K562 (cell line): ENCODE results near the gene SLC7A9. TPM values are rescaled to one million over a fixed set of nuclear protein-coding genes. Genes with fewer than 3 reads are reported as not detected.

Source experiments
- ATAC-seq: fragments of 200-7000 bp; cut with Tn5 transposase; 3 replicates; pipeline ENCODE4 v1.9.1; 2020; ENCODE audit warnings: moderate library complexity
- BruUV-seq: library from RNA; stranded (reverse); fragments of 400-500 nt; replicated peaks from 2 replicates; lab custom pipeline; 2021; lab: Mats Ljungman, UMichigan
- CTCF ChIA-PET: fragments of 300-600 bp; formaldehyde crosslinking; extraction: SDS; loops from one replicate; lab custom pipeline; 2021; ENCODE audit warnings: low intra/inter-chr PET ratio; lab: Yijun Ruan, JAX
- POLR2A ChIA-PET: fragments of 300-600, 350-650 bp; sonication (Branson Sonifier 250); formaldehyde crosslinking; extraction: SDS; loops from one replicate; lab custom pipeline; 2021; ENCODE audit warnings: antibody characterized with exemption, inconsistent platforms; lab: Yijun Ruan, JAX
- DNase-seq, 4 experiments: peaks; one replicate each; pipeline versions ENCODE4 v3.0.0 to v3.0.0-alpha.2; 2011 to 2018; ENCODE audit warnings: low spot score in 3 of 4, mixed read lengths in 3 of 4; ENCODE audit errors: extremely low read depth in 1 of 4
- FAIRE-seq: peaks from 2 replicates; lab custom pipeline; 2011; peaks lifted over from hg19 to GRCh38; lab: Jason Lieb, UNC
- H2AFZ ChIP-seq: 2 replicates; pipeline ENCODE4 v1.6.0; 2011; ENCODE audit warnings: low read depth, low read length, control low read depth, inconsistent platforms
- H3K27ac ChIP-seq: fragments of 200-600 bp; 3 replicates; pipeline ENCODE4 v1.8.0; 2011; ENCODE audit warnings: low read depth, mild to moderate bottlenecking, control low read depth, inconsistent platforms, low read length, moderate library complexity, mixed read lengths; ENCODE audit errors: extremely low read depth
- H3K27me3 ChIP-seq, 2 experiments: fragments of 300-600 bp in 1 of 2; 2 replicates in 1 of 2; 3 replicates in 1 of 2; pipeline versions ENCODE4 v1.6.0 to v1.8.0; 2011; ENCODE audit warnings: inconsistent platforms in 2 of 2, low read length in 2 of 2, mild to moderate bottlenecking in 1 of 2, mixed read lengths in 1 of 2, moderate library complexity in 1 of 2; ENCODE audit not compliant: control insufficient read depth in 2 of 2, insufficient read depth in 2 of 2
- H3K36me3 ChIP-seq: fragments of 300-600 bp; 3 replicates; pipeline ENCODE4 v1.8.0; 2011; ENCODE audit warnings: mild to moderate bottlenecking, low read length, inconsistent platforms; ENCODE audit not compliant: control insufficient read depth, insufficient read depth
- H3K4me1 ChIP-seq, 2 experiments: fragments of 200-600 bp in 1 of 2; replicated peaks in 1 of 2; 2 replicates in 1 of 2; 3 replicates in 1 of 2; pipeline versions ENCODE4 v1.5.1 to v1.8.0; 2011; ENCODE audit warnings: inconsistent platforms in 2 of 2, low read length in 2 of 2, mild to moderate bottlenecking in 1 of 2, mixed read lengths in 1 of 2, moderate library complexity in 1 of 2; ENCODE audit not compliant: control insufficient read depth in 2 of 2, insufficient read depth in 2 of 2
- H3K4me2 ChIP-seq: 2 replicates; pipeline ENCODE4 v1.6.1; 2011; ENCODE audit warnings: low read length, control low read depth, inconsistent platforms, mixed read lengths; ENCODE audit not compliant: insufficient read depth
- H3K4me3 ChIP-seq: fragments of 200-600 bp; sonication (generic), shearing (Covaris generic); 2 replicates; pipeline ENCODE4 v1.5.1; 2016; ENCODE audit warnings: control low read depth, inconsistent platforms
- H3K79me2 ChIP-seq: fragments of 200-600 bp; 3 replicates; pipeline ENCODE4 v1.8.0; 2011; ENCODE audit warnings: low read length, inconsistent platforms; ENCODE audit not compliant: control insufficient read depth, insufficient read depth
- H3K9ac ChIP-seq, 2 experiments: 2 replicates each; pipeline versions ENCODE4 v1.6.0 to v1.6.1; 2011; ENCODE audit warnings: low read depth in 2 of 2, low read length in 2 of 2, control low read depth in 1 of 2, inconsistent platforms in 1 of 2, mild to moderate bottlenecking in 1 of 2, mixed read lengths in 1 of 2; ENCODE audit not compliant: insufficient read depth in 1 of 2
- H3K9me1 ChIP-seq: one replicate; pipeline ENCODE4 v1.6.0; 2011; ENCODE audit warnings: inconsistent platforms, mild to moderate bottlenecking, low read length, moderate library complexity; ENCODE audit not compliant: control insufficient read depth, insufficient read depth
- H3K9me3 ChIP-seq: replicated peaks from 2 replicates; pipeline ENCODE4 v1.5.1; 2011; ENCODE audit warnings: low read depth, low read length, inconsistent platforms; ENCODE audit not compliant: control insufficient read depth, insufficient read depth
- H4K20me1 ChIP-seq: replicated peaks from 2 replicates; pipeline ENCODE4 v1.6.1; 2011; ENCODE audit warnings: low read length, inconsistent platforms, mixed read lengths; ENCODE audit not compliant: control insufficient read depth, insufficient read depth
- HNRNPUL1 ChIP-seq: fragments of 200-400 bp; formaldehyde crosslinking; IDR thresholded peaks from 2 replicates; pipeline ENCODE4 v1.6.1; 2017; ENCODE audit warnings: low read length
- PCBP1 ChIP-seq: fragments of 200-400 bp; formaldehyde crosslinking; IDR thresholded peaks from 2 replicates; pipeline ENCODE4 v1.6.1; 2018; ENCODE audit warnings: mild to moderate bottlenecking, low read depth, low read length; ENCODE audit not compliant: poor library complexity, severe bottlenecking
- STAT6 ChIP-seq: sonication (generic); formaldehyde crosslinking; IDR thresholded peaks from 2 replicates; pipeline ENCODE4 v1.8.1; 2023; ENCODE audit warnings: mild to moderate bottlenecking, missing genetic modification reagents
- WGBS: fragments of 100-300 bp; shearing (Covaris generic); methylation state at CpG from one replicate; pipeline ENCODE4 v1.1.6; 2016; ENCODE audit warnings: low coverage, mixed read lengths; ENCODE audit not compliant: insufficient coverage; ENCODE audit errors: missing lambda C conversion rate; 5-methylcytosine and 5-hydroxymethylcytosine counted together
- in situ Hi-C: fragments of 300-500 bp; cut with MboI; formaldehyde crosslinking; loops from 4 replicates; pipeline ENCODE4 v1.15.0; 2018; ENCODE audit warnings: inconsistent platforms, mixed read lengths
- intact Hi-C: fragments of 100-400 bp; cut with micrococcal nuclease; formaldehyde crosslinking; loops from 2 replicates; pipeline ENCODE4 v1.14.2; 2022
- polyA plus RNA-seq, 8 experiments: library from polyadenylated mRNA; depleted of rRNA in 4 of 8; stranded (reverse) in 5 of 8; unstranded in 3 of 8; fragments of >200 nt; fragmentation: Nextera tagmentation in 2 of 8; fragmentation: Illumina TruSeq in 1 of 8; extraction: Ambion mirVana in 2 of 8; extraction: Trizol in 1 of 8; gene quantifications; 2 replicates each; pipeline versions ENCODE4 v1.2.1 to v1.2.3, GENCODE V29; 2011 to 2014; ENCODE audit warnings: inconsistent platforms in 1 of 8, missing spikeins in 1 of 8
- total RNA-seq, 7 experiments: library from RNA; depleted of rRNA in 6 of 7; stranded (reverse); fragments of >200 nt in 6 of 7; fragmentation: Illumina TruSeq in 2 of 7; extraction: Trizol in 2 of 7; gene quantifications; 2 replicates each; pipeline versions ENCODE4 v1.2.1 to v1.2.3, GENCODE V29; 2011 to 2021; ENCODE audit warnings: low replicate concordance in 1 of 7
- TF ChIP-seq, protein P1 (sequence below): fragments of 450-650 bp; formaldehyde crosslinking; IDR thresholded peaks from 2 replicates; pipeline ENCODE4 v1.4.0; 2022; ENCODE audit warnings: missing genetic modification characterization
- TF ChIP-seq, protein P2 (sequence below): fragments of 450-650 bp; IDR thresholded peaks from 2 replicates; pipeline ENCODE4 v1.6.1; 2016; ENCODE audit warnings: low read depth

The SLC7A9 gene
- total and polyA plus RNA-seq, 9 of the 15 experiments (the other 6 are each of a cell fraction or from before 2014, with no cell fraction given): not detected

GRCh38 chr19:32800754-32801153 lies 68.8 kb downstream of the SLC7A9 start:
- no TSS peak for BruUV-seq
- H4K20me1 ChIP-seq: no peaks in the 10 kb centered on the region
- no peak for DNase-seq
- no peaks in the 10 kb centered on the region for H3K9me3 ChIP-seq
- no peak overlapping the region for H3K4me3 ChIP-seq
- WGBS: 0% methylated on average over 4 of the region's 4 CpGs
- intact Hi-C loops (no loop called here), in situ Hi-C loops (no loop called here)
- POLR2A ChIA-PET: no interaction called here
- no peak overlapping the region for H2AFZ ChIP-seq
- H3K36me3 ChIP-seq: no peaks in the 10 kb centered on the region
- H3K4me1 ChIP-seq: peaks cover 0 to 9% of the 10 kb centered on the region in 2 experiments; a peak in 3 of 5 replicates
- H3K27ac ChIP-seq: no peak overlapping the region
- H3K9me1 ChIP-seq: no peaks in the 10 kb centered on the region
- CTCF ChIA-PET: no interaction called here
- no peak for ATAC-seq
- H3K79me2 ChIP-seq: no peaks in the 10 kb centered on the region
- no peak overlapping the region for H3K9ac ChIP-seq
- peaks cover 17 to 41% of the 10 kb centered on the region in 2 experiments; a peak in 3 of 5 replicates for H3K27me3 ChIP-seq
- TF ChIP-seq, protein P1, sequence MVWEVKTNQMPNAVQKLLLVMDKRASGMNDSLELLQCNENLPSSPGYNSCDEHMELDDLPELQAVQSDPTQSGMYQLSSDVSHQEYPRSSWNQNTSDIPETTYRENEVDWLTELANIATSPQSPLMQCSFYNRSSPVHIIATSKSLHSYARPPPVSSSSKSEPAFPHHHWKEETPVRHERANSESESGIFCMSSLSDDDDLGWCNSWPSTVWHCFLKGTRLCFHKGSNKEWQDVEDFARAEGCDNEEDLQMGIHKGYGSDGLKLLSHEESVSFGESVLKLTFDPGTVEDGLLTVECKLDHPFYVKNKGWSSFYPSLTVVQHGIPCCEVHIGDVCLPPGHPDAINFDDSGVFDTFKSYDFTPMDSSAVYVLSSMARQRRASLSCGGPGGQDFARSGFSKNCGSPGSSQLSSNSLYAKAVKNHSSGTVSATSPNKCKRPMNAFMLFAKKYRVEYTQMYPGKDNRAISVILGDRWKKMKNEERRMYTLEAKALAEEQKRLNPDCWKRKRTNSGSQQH (CRISPR knock-in tag): no peak
- no peak for TF ChIP-seq HNRNPUL1
- no peak for TF ChIP-seq PCBP1
- no peak for TF ChIP-seq STAT6 (CRISPR knock-in tag)
- TF ChIP-seq, protein P2, sequence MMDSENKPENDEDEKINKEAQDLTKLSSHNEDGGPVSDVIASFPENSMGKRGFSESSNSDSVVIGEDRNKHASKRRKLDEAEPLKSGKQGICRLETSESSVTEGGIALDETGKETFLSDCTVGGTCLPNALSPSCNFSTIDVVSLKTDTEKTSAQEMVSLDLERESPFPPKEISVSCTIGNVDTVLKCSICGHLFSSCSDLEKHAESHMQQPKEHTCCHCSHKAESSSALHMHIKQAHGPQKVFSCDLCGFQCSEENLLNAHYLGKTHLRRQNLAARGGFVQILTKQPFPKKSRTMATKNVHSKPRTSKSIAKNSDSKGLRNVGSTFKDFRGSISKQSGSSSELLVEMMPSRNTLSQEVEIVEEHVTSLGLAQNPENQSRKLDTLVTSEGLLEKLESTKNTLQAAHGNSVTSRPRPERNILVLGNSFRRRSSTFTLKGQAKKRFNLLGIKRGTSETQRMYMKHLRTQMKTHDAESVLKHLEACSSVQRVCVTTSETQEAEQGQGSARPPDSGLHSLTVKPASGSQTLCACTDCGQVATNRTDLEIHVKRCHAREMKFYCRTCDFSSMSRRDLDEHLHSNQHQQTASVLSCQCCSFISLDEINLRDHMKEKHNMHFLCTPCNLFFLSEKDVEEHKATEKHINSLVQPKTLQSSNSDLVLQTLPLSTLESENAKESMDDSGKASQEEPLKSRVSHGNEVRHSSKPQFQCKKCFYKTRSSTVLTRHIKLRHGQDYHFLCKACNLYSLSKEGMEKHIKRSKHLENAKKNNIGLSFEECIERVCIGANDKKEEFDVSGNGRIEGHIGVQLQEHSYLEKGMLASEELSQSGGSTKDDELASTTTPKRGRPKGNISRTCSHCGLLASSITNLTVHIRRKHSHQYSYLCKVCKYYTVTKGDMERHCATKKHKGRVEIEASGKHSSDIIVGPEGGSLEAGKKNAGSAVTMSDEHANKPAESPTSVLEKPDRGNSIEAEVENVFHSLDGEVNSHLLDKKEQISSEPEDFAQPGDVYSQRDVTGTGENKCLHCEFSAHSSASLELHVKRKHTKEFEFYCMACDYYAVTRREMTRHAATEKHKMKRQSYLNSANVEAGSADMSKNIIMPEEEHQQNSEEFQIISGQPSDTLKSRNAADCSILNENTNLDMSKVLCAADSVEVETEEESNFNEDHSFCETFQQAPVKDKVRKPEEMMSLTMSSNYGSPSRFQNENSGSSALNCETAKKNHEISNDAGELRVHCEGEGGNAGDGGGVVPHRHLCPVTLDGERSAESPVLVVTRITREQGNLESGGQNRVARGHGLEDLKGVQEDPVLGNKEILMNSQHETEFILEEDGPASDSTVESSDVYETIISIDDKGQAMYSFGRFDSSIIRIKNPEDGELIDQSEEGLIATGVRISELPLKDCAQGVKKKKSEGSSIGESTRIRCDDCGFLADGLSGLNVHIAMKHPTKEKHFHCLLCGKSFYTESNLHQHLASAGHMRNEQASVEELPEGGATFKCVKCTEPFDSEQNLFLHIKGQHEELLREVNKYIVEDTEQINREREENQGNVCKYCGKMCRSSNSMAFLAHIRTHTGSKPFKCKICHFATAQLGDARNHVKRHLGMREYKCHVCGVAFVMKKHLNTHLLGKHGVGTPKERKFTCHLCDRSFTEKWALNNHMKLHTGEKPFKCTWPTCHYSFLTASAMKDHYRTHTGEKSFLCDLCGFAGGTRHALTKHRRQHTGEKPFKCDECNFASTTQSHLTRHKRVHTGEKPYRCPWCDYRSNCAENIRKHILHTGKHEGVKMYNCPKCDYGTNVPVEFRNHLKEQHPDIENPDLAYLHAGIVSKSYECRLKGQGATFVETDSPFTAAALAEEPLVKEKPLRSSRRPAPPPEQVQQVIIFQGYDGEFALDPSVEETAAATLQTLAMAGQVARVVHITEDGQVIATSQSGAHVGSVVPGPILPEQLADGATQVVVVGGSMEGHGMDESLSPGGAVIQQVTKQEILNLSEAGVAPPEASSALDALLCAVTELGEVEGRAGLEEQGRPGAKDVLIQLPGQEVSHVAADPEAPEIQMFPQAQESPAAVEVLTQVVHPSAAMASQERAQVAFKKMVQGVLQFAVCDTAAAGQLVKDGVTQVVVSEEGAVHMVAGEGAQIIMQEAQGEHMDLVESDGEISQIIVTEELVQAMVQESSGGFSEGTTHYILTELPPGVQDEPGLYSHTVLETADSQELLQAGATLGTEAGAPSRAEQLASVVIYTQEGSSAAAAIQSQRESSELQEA: no peak
- no peak for FAIRE-seq
- H3K4me2 ChIP-seq: no peak overlapping the region
